Amniotic stem cell (primary cell): Measurements from ENCODE around the gene FBXW5.
A peak's percentile ranks its signal among the peaks of the same experiment; 100 is the strongest.

Experiments
- DNase-seq: peaks from one replicate; lab custom pipeline; 2025; lab: John Stamatoyannopoulos, UW

FBXW5 gene

DNA sequence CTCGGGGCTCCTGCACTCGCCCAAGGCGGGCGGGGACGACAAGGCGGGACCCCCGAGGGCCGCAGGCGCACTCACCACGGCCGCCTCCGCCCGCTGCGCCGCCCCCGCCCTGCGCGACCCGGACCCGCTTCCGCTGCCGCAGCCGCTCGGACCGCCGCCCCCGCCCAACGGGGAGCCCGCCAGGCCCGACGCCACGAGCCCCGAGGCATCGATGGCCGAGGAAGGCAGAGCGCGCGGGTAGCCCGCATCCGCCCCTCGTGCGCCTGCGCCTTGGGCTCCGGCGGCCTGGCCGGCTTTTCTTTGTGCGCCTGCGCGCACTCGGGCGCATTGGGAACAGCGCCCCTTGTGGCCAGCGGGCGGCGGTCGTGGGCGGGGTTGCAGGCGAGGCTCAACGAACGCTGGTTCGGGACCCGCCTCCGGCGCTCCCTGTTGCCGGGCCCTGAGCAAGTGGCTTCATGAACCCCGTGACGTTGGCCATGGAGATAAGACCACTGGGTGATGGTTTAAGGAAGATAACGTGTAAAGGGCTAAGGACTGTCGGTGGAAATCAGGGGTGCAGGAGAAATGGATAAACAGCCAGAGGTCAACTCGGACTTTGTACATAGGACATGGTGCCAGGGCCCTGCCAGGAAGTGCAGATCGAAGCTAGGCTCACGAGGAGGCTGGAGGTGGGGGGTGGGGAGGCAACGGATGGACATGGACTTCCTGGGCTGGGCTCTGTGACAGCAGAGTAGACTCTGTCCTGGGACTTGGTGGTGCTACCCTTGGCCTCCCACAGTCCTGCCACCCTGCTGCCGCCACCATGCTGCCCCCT, at the start of gene FBXW5, which contains the start of gene C8G:
Gene FBXW5 (minus strand): TSS at position 220 of the 814 bp plus-strand sequence. CDS start 655 bp downstream, outside the sequence.
Gene C8G (plus strand): TSS at position 725 of the 814 bp plus-strand sequence. CDS start 78 bp downstream, at position 803.
- DNase-seq: peak; percentile 77

- DNase-seq: no peak
Measured at GRCh38 chr9:136992819-136993369, 48.4 kb upstream of the FBXW5 start.

GRCh38 chr9:136991993-136992818, 47.7 kb upstream of the FBXW5 start, which contains the start of gene PAXX:
TSS of gene PAXX (plus strand) at chr9:136992422. CDS start at chr9:136992444, 22 bp downstream.
- DNase-seq: peak; percentile 63

DNA sequence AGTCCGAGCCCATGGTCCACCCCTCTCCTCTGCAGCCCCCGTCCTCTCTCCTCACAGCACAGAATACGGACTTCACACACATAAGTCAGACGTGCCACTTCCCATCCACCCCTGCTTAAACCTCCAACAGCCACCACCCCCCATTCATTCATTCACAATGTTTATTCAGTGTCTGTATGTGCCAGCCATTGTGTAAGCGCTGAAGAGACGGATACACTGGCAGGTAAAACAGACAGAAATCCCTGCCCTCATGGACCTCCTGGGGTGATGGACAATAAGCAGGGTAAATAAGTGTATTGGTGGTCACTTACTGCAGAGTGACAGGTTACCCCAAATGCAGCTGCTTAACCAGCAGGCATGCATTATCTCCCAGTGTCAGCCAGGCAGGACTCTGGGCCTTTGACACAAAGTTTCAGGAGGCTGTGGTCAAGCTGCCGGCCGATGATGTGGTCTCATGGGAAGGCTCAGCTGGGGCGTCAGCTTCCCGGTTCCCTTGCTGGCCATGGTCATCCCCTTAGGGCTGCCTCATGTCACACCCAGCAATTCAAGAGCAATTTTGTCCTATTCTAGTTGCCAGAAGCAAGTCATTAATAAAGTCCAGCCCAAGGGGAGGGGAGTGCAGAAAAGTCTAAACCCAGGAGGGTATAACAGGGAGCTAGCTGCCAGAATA, 45.8 kb upstream of the FBXW5 start:
- DNase-seq: no peak

DNA sequence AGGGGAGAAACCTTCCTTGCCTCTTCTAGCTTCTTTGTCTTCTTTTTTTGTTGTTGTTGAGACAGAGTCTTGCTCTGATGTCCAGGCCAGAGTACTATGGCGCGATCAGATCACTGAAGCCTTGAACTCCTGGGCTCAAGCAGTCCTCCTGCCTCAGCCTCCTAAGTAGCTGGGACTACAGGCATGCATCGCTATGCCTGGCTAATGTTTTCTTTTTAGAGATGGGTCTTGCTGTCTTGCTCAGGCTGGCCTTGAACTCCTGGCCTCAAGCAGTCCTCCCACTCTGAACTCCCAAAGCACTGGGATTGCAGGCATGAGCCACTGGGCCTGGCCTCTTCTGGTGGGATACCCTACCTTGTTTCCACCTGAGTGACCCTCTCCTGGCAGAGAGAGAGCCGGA, 44.3 kb upstream of the FBXW5 start:
- no peak for DNase-seq

DNA sequence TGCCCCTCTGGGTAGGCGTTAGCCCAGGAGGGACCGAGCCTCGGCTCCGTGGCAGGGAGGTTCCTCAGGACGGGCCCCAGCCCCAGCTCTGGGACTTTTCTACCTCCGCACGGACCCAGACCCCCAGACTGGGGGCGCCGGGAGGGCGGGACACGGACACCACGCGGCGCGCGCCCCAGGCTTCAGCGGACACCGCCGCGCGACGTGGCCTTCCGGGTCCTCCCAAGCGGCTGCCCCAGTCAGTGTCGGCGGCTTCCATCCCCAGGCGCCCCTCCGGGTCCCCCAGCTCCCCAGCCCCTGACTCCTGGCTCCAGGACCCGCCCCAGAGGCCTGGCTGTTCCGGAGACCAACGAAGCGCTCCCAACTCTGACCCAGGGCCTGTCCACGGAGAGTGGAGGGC, 41.3 kb upstream of the FBXW5 start:
- DNase-seq: no peak

- DNase-seq: no peak
Measured at GRCh38 chr9:136985027-136985602, 40.6 kb upstream of the FBXW5 start.

GRCh38 chr9:136984464-136985026, 40.0 kb upstream of the FBXW5 start:
- no peak for DNase-seq

- DNase-seq: no peak
Measured at GRCh38 chr9:136983656-136984314, 39.2 kb upstream of the FBXW5 start.

DNA sequence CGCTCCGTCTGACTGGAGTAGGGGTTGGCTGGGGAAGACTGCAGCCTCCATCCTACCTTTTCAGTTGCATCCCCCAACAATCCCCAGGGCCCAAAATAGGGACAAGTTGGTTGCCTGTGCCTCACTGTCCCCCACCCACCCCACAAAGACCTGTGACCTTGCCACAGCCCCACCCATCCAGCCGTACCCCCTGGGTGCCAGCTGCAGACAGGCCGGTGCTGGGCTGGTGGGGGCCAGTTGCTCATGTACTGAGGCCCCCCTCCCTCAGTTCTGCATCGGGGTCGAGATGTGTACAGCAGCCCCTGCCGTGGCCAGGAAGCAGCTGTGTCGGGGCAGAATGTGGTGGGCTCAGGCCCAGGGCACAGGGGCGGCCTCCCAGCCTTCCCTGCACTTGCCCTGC, 38.6 kb upstream of the FBXW5 start:
- no peak for DNase-seq

DNA sequence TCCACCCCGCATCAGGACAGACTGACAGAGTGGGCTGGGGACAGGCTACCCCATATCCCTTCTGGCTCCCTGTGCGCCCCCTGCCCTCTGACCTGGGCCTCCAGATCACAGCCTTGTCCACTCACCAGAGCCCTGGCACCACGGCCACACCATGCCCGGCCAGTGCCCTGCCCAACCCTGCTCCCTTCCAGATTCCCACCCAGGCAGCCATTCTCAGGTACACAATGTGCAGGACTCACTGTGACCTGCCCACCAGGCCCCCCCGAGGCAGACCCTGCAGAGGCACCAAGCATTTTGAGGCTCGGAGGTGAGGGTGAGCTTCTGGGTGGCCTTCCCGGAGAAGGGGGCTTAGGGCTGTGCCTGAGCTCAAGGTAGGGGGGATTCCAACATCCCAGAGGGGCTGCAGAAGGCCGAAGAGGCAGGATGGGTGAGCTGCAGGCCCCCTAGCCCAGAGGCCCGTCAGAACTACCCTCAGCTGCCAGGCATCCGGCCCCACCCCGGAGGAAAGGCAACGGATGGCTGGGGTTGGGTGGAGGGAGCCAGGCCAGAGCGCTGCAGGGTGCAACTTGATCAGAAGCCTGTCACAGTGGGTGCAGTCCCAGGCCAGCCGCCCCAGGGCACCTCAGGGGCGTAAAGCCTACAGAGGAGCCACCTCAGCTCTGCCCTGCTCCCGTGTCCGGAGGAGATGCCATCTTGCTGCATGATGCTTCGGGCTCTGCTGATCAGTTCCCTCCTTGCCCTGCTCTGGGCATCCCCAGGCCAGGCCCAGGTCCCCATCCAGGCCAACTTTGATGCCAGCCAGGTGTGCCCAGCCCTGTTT, 37.9 kb upstream of the FBXW5 start, which contains the start of gene LCNL1:
Gene LCNL1 (plus strand): TSS at position 762 of the 820 bp plus-strand sequence. CDS start 594 bp downstream, outside the sequence.
- DNase-seq: no peak

- DNase-seq: no peak
Measured at GRCh38 chr9:136981588-136982231, 37.2 kb upstream of the FBXW5 start.

- DNase-seq: no peak
Measured at GRCh38 chr9:136980669-136981478, 36.3 kb upstream of the FBXW5 start.

DNA sequence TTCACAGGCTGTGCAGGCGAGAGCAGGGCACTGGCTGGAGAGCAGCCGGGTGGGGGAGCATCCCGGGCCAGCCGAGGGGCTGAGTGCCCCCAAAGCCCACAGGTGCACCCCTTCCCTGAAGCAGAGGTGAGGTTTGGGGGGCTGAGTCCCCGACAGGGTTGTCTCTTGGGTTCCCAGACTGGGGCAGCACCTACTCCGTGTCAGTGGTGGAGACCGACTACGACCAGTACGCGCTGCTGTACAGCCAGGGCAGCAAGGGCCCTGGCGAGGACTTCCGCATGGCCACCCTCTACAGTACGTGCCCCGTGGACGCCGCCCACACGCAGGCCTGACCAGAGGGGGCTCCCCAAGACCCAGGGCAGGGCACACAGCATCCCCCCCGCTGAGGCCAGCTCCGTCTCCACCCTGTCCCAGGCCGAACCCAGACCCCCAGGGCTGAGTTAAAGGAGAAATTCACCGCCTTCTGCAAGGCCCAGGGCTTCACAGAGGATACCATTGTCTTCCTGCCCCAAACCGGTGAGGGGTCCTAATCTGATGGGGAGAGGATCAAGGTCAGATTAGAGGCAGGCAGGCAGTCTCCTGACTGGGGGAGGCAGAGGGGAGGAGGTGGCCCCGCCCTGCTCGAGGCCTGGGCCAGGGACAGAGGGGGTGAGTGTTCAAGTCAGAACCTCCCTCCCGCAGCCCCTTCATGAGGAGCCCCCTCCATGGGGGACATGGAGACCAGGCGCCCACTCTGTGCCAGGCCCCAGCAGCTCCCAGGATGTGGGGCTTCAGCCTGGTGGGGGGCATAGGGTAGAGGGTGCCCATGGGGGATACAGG, 35.4 kb upstream of the FBXW5 start:
- DNase-seq: no peak

- no peak for DNase-seq
Measured at GRCh38 chr9:136978865-136979544, 34.5 kb upstream of the FBXW5 start.

DNA sequence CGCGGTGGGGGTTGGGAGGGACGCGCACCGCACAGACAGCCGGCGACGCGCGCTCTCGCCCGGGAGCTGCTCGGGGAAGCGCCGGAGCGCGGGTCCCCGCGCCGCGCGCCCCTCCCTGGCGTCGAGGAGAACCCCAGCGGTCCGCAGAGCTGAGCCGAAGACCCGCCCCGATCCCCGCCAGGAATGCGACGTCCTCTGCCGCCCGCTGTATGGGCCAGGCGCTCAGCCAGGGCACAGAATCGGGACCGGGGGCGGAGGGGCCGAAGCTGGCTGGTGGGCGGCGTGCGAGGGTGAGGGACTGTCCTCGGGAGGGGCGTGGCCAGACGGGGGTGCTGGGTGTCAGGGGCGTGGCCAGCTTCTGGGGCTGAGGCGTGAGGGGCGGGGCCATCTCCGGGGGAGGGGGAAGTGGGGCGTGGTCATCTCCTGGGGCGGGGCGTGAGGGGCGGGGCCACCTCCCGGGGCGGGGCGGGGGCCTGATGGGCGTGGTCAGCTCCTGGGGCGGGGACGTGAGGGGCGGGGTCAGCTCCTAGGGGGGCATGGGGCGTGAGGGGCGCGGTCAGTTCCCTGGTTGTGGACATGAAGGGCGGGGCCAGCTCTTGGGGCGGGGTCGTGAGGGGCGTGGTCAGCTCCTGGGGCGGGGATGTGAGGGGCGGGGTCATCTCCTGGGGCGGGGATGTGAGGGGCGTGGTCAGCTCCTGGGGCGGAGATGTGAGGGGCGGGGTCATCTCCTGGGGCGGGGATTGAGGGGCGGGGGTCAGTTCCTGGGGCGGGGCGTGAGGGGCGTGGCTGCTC, 33.7 kb upstream of the FBXW5 start:
- DNase-seq: no peak
